Naive thymus-derived CD4-positive, alpha-beta T cell (primary cell): ENCODE measurements around the gene EPHB1. TPM values are rescaled to one million over a fixed set of nuclear protein-coding genes. Genes with fewer than 3 reads are reported as not detected.
A peak's percentile ranks its signal among the peaks of the same experiment; 100 is the strongest.

Experiments used
- ATAC-seq: fragments of 150-1000 bp; cut with Tn5 transposase; 2 replicates; pipeline ENCODE4 v1.10.0; 2021; ENCODE audit warnings: mild to moderate bottlenecking, moderate library complexity
- CTCF ChIA-PET: fragments of 350-600 bp; sonication (Branson Sonifier 250); formaldehyde crosslinking; loops from one replicate; lab custom pipeline; 2021; ENCODE audit warnings: antibody characterized with exemption; lab: Charles Lee
- POLR2A ChIA-PET: fragments of 350-600 bp; sonication (Branson Sonifier 250); formaldehyde crosslinking; loops from one replicate; lab custom pipeline; 2021; ENCODE audit warnings: antibody characterized with exemption, inconsistent platforms; lab: Charles Lee
- DNase-seq, 9 donors: peaks; one replicate each; pipeline versions ENCODE4 v3.0.0 to v3.0.0-alpha.2; 2020 to 2022; ENCODE audit warnings: mixed read lengths in 1 of 9
- H3K27ac ChIP-seq: one replicate; pipeline ENCODE4 v1.7.0; 2013; ENCODE audit warnings: mild to moderate bottlenecking, low read depth, low read length, moderate library complexity
- H3K27me3 ChIP-seq, 2 donors: one replicate each; pipeline ENCODE4 v1.7.0; 2013; ENCODE audit warnings: low read length in 2 of 2, mild to moderate bottlenecking in 2 of 2, moderate library complexity in 2 of 2; ENCODE audit not compliant: control insufficient read depth in 2 of 2, insufficient read depth in 2 of 2
- H3K36me3 ChIP-seq, 3 experiments: 1 replicate in 2 of 3; 2 replicates in 1 of 3; pipeline ENCODE4 v1.7.0; 2013; ENCODE audit warnings: low read length in 3 of 3, mild to moderate bottlenecking in 3 of 3, moderate library complexity in 1 of 3; ENCODE audit not compliant: insufficient read depth in 3 of 3, control insufficient read depth in 2 of 3
- H3K4me1 ChIP-seq, 2 donors: one replicate each; pipeline ENCODE4 v1.7.0; 2013; ENCODE audit warnings: low read length in 2 of 2, mild to moderate bottlenecking in 2 of 2, moderate library complexity in 1 of 2; ENCODE audit not compliant: control insufficient read depth in 2 of 2, insufficient read depth in 2 of 2
- H3K4me3 ChIP-seq: 2 replicates; pipeline ENCODE4 v1.7.0; 2013; ENCODE audit warnings: mild to moderate bottlenecking, low read length
- H3K9me3 ChIP-seq, 3 experiments: 1 replicate in 2 of 3; 2 replicates in 1 of 3; pipeline ENCODE4 v1.7.0; 2013; ENCODE audit warnings: low read length in 3 of 3; ENCODE audit not compliant: control insufficient read depth in 2 of 3
- H3K27ac Mint-ChIP-seq, 9 donors: one replicate each; pipeline ENCODE4 v1.8.0; 2020 to 2022; ENCODE audit warnings: mixed read lengths in 9 of 9, mild to moderate bottlenecking in 8 of 9, moderate library complexity in 5 of 9, inconsistent platforms in 2 of 9
- H3K27me3 Mint-ChIP-seq, 5 donors: one replicate each; pipeline ENCODE4 v1.8.0; 2021 to 2022; ENCODE audit warnings: mixed read lengths in 5 of 5, mild to moderate bottlenecking in 1 of 5
- H3K36me3 Mint-ChIP-seq, 5 donors: one replicate each; pipeline ENCODE4 v1.8.0; 2020 to 2022; ENCODE audit warnings: mixed read lengths in 5 of 5, mild to moderate bottlenecking in 3 of 5, inconsistent platforms in 1 of 5
- H3K4me1 Mint-ChIP-seq, 7 donors: one replicate each; pipeline ENCODE4 v1.8.0; 2020 to 2022; ENCODE audit warnings: mixed read lengths in 7 of 7, mild to moderate bottlenecking in 3 of 7, inconsistent platforms in 1 of 7
- H3K4me3 Mint-ChIP-seq, 10 donors: one replicate each; pipeline ENCODE4 v1.8.0; 2020 to 2022; ENCODE audit warnings: mild to moderate bottlenecking in 10 of 10, mixed read lengths in 10 of 10, moderate library complexity in 6 of 10, inconsistent platforms in 2 of 10
- H3K9me3 Mint-ChIP-seq, 11 donors: one replicate each; pipeline ENCODE4 v1.8.0; 2020 to 2022; ENCODE audit warnings: mixed read lengths in 11 of 11, mild to moderate bottlenecking in 4 of 11, inconsistent platforms in 1 of 11, moderate library complexity in 1 of 11
- intact Hi-C, 2 donors: fragments of 100-400 bp; cut with micrococcal nuclease; formaldehyde crosslinking; loops; one replicate each; pipeline ENCODE4 v1.15.1; 2023
- polyA plus RNA-seq, 2 donors: library from polyadenylated mRNA; unstranded; fragments of 300-500 nt; fragmentation: Illumina TruSeq; gene quantifications; one replicate each; pipeline ENCODE4 v1.2.3, GENCODE V29; 2021
- total RNA-seq, 6 experiments: library from RNA in 5 of 6; stranded (reverse) in 5 of 6; gene quantifications; 1 replicate in 5 of 6; 2 replicates in 1 of 6; pipeline ENCODE4 v1.2.3 and lab custom pipeline; 2021 to 2026

Gene EPHB1
- total and polyA plus RNA-seq, 7 experiments from 2014 or later = 1.6 to 2.2 (median 1.8) TPM; not detected in 4

GRCh38 chr3:134858441-134859035 lies 63.5 kb downstream of the EPHB1 start:
- Histone ChIP-seq H3K4me1 (no peaks in the 10 kb centered on the region), H3K27me3 (no peaks in the 10 kb centered on the region), H3K9me3 (no peaks in the 10 kb centered on the region), H3K27ac (no peak overlapping the region), H3K4me3 (no peak overlapping the region), H3K36me3 (no peaks in the 10 kb centered on the region)
- POLR2A ChIA-PET = no interaction called here
- no peak for ATAC-seq
- no peak for DNase-seq
- intact Hi-C loops = no loop called here
- peaks cover 0 to 13% (median 0%) of the 10 kb centered on the region in 5 donors for H3K27me3 Mint-ChIP-seq
- CTCF ChIA-PET = no interaction called here
- no peak overlapping the region for H3K27ac Mint-ChIP-seq
- no peak overlapping the region for H3K4me3 Mint-ChIP-seq
- H3K4me1 Mint-ChIP-seq = peaks cover 0 to 2% (median 0%) of the 10 kb centered on the region in 7 donors
- no peaks in the 10 kb centered on the region for H3K9me3 Mint-ChIP-seq
- no peaks in the 10 kb centered on the region for H3K36me3 Mint-ChIP-seq

GRCh38 chr3:134859341-134859740 lies 64.3 kb downstream of the EPHB1 start:
- CTCF ChIA-PET = no interaction called here
- POLR2A ChIA-PET = no interaction called here
- no peak overlapping the region for H3K4me3 Mint-ChIP-seq
- intact Hi-C loops = no loop called here
- peaks cover 0 to 2% (median 0%) of the 10 kb centered on the region in 7 donors for H3K4me1 Mint-ChIP-seq
- no peaks in the 10 kb centered on the region for H3K36me3 Mint-ChIP-seq
- no peaks in the 10 kb centered on the region for H3K27me3 ChIP-seq
- no peak overlapping the region for H3K27ac Mint-ChIP-seq
- no peaks in the 10 kb centered on the region for H3K4me1 ChIP-seq
- no peak for ATAC-seq
- no peaks in the 10 kb centered on the region for H3K9me3 Mint-ChIP-seq
- DNase-seq = no peak
- no peak overlapping the region for H3K4me3 ChIP-seq
- H3K27ac ChIP-seq = no peak overlapping the region
- no peaks in the 10 kb centered on the region for H3K36me3 ChIP-seq
- no peaks in the 10 kb centered on the region for H3K9me3 ChIP-seq
- peaks cover 0 to 13% (median 0%) of the 10 kb centered on the region in 5 donors for H3K27me3 Mint-ChIP-seq

- no peak overlapping the region for H3K27ac Mint-ChIP-seq
- ATAC-seq (no peak), DNase-seq (no peak)
- H3K4me3 ChIP-seq = no peak overlapping the region
- H3K9me3 Mint-ChIP-seq = no peaks in the 10 kb centered on the region
- no peaks in the 10 kb centered on the region for H3K9me3 ChIP-seq
- peaks cover 0 to 13% (median 4%) of the 10 kb centered on the region in 5 donors for H3K27me3 Mint-ChIP-seq
- no peak overlapping the region for H3K4me3 Mint-ChIP-seq
- H3K4me1 ChIP-seq = no peaks in the 10 kb centered on the region
- peaks cover 0 to 2% (median 0%) of the 10 kb centered on the region in 7 donors for H3K4me1 Mint-ChIP-seq
- CTCF ChIA-PET = no interaction called here
- no peaks in the 10 kb centered on the region for H3K36me3 Mint-ChIP-seq
- POLR2A ChIA-PET = no interaction called here
- no peak overlapping the region for H3K27ac ChIP-seq
- H3K36me3 ChIP-seq = no peaks in the 10 kb centered on the region
- intact Hi-C loops = no loop called here
- no peaks in the 10 kb centered on the region for H3K27me3 ChIP-seq
Measured at GRCh38 chr3:134860141-134860540, 65.1 kb downstream of the EPHB1 start.

- ChIA-PET CTCF (no interaction called here), POLR2A (no interaction called here)
- intact Hi-C loops = no loop called here
- H3K9me3 ChIP-seq = no peaks in the 10 kb centered on the region
- H3K4me1 Mint-ChIP-seq = no peaks in the 10 kb centered on the region
- DNase-seq (no peak), ATAC-seq (no peak)
- no peaks in the 10 kb centered on the region for H3K36me3 Mint-ChIP-seq
- H3K9me3 Mint-ChIP-seq = peaks cover 0 to 3% (median 0%) of the 10 kb centered on the region in 11 donors
- H3K27me3 Mint-ChIP-seq = peaks cover 0 to 29% (median 5%) of the 10 kb centered on the region in 5 donors
- H3K27ac Mint-ChIP-seq = no peak overlapping the region
- H3K36me3 ChIP-seq = no peaks in the 10 kb centered on the region
- no peak overlapping the region for H3K27ac ChIP-seq
- H3K27me3 ChIP-seq = no peaks in the 10 kb centered on the region
- H3K4me1 ChIP-seq = no peaks in the 10 kb centered on the region
- no peak overlapping the region for H3K4me3 ChIP-seq
- H3K4me3 Mint-ChIP-seq = no peak overlapping the region
Measured at GRCh38 chr3:134863915-134864314, 68.9 kb downstream of the EPHB1 start.

GRCh38 chr3:134864636-134865035 lies 69.6 kb downstream of the EPHB1 start:
- DNase-seq (no peak), ATAC-seq (peak; percentile 46)
- peaks cover 0 to 29% (median 5%) of the 10 kb centered on the region in 5 donors for H3K27me3 Mint-ChIP-seq
- H3K9me3 ChIP-seq = no peaks in the 10 kb centered on the region
- ChIA-PET POLR2A (no interaction called here), CTCF (no interaction called here)
- no peaks in the 10 kb centered on the region for H3K4me1 Mint-ChIP-seq
- no peaks in the 10 kb centered on the region for H3K36me3 ChIP-seq
- H3K4me3 Mint-ChIP-seq = no peak overlapping the region
- H3K27ac ChIP-seq = no peak overlapping the region
- intact Hi-C loops = no loop called here
- H3K36me3 Mint-ChIP-seq = no peaks in the 10 kb centered on the region
- no peak overlapping the region for H3K4me3 ChIP-seq
- no peaks in the 10 kb centered on the region for H3K27me3 ChIP-seq
- H3K27ac Mint-ChIP-seq = no peak overlapping the region
- no peaks in the 10 kb centered on the region for H3K4me1 ChIP-seq
- peaks cover 0 to 4% (median 0%) of the 10 kb centered on the region in 11 donors for H3K9me3 Mint-ChIP-seq

GRCh38 chr3:134867277-134867676 lies 72.2 kb downstream of the EPHB1 start:
- Histone ChIP-seq H3K9me3 (no peaks in the 10 kb centered on the region), H3K4me1 (no peaks in the 10 kb centered on the region), H3K27me3 (no peaks in the 10 kb centered on the region), H3K4me3 (no peak overlapping the region), H3K36me3 (no peaks in the 10 kb centered on the region), H3K27ac (no peak overlapping the region)
- Mint-ChIP-seq H3K9me3 (peaks cover 0 to 9% (median 0%) of the 10 kb centered on the region in 11 donors), H3K27me3 (peaks cover 0 to 34% (median 5%) of the 10 kb centered on the region in 5 donors), H3K4me3 (no peak overlapping the region), H3K27ac (no peak overlapping the region), H3K36me3 (no peaks in the 10 kb centered on the region), H3K4me1 (no peaks in the 10 kb centered on the region)
- ChIA-PET POLR2A (no interaction called here), CTCF (no interaction called here)
- no peak for DNase-seq
- intact Hi-C loops = no loop called here
- ATAC-seq = no peak

GRCh38 chr3:134869153-134869726 lies 74.2 kb downstream of the EPHB1 start:
- H3K27ac Mint-ChIP-seq = no peak overlapping the region
- intact Hi-C loops = no loop called here
- H3K4me3 Mint-ChIP-seq = no peak overlapping the region
- DNase-seq = no peak
- no peaks in the 10 kb centered on the region for H3K4me1 ChIP-seq
- peaks cover 0 to 45% (median 5%) of the 10 kb centered on the region in 5 donors for H3K27me3 Mint-ChIP-seq
- no peaks in the 10 kb centered on the region for H3K27me3 ChIP-seq
- no peaks in the 10 kb centered on the region for H3K36me3 ChIP-seq
- no peak for ATAC-seq
- CTCF ChIA-PET = no interaction called here
- peaks cover 0 to 9% (median 0%) of the 10 kb centered on the region in 11 donors for H3K9me3 Mint-ChIP-seq
- H3K4me3 ChIP-seq = no peak overlapping the region
- POLR2A ChIA-PET = no interaction called here
- H3K4me1 Mint-ChIP-seq = no peaks in the 10 kb centered on the region
- no peaks in the 10 kb centered on the region for H3K9me3 ChIP-seq
- no peaks in the 10 kb centered on the region for H3K36me3 Mint-ChIP-seq
- no peak overlapping the region for H3K27ac ChIP-seq
